Keratinocyte (primary cell): ENCODE results near the gene ARSB. TPM values are rescaled to one million over a fixed set of nuclear protein-coding genes. Genes with fewer than 3 reads are reported as not detected.

Experiments
- DNase-seq: peaks from one replicate; pipeline ENCODE4 v3.0.0-alpha.2; 2011; ENCODE audit warnings: low read depth, missing footprints, low spot score
- FAIRE-seq: peaks from 2 replicates; lab custom pipeline; 2011; peaks lifted over from hg19 to GRCh38; lab: Jason Lieb, UNC
- H2AFZ ChIP-seq: 2 replicates; pipeline ENCODE4 v1.6.0; 2012; ENCODE audit warnings: low read length, control low read depth, inconsistent platforms; ENCODE audit not compliant: control insufficient read depth
- H3K27ac ChIP-seq: 2 replicates; pipeline ENCODE4 v1.5.1; 2011; ENCODE audit warnings: low read length; ENCODE audit not compliant: control insufficient read depth, insufficient read depth
- H3K27me3 ChIP-seq: 3 replicates; pipeline ENCODE4 v1.6.0; 2011; ENCODE audit warnings: low read length; ENCODE audit not compliant: control insufficient read depth, insufficient read depth; ENCODE audit errors: extremely low read depth
- H3K36me3 ChIP-seq, 2 experiments: 2 replicates in 1 of 2; 3 replicates in 1 of 2; pipeline ENCODE4 v1.5.1; 2011; ENCODE audit warnings: low read length in 2 of 2, mild to moderate bottlenecking in 1 of 2; ENCODE audit not compliant: control insufficient read depth in 2 of 2, insufficient read depth in 2 of 2; ENCODE audit errors: extremely low read depth in 1 of 2
- H3K4me1 ChIP-seq: 3 replicates; pipeline ENCODE4 v1.5.1; 2011; ENCODE audit warnings: low read length; ENCODE audit not compliant: control insufficient read depth, insufficient read depth; ENCODE audit errors: extremely low read depth
- H3K4me2 ChIP-seq: 3 replicates; pipeline ENCODE4 v1.6.0; 2011; ENCODE audit warnings: low read depth, low read length; ENCODE audit not compliant: control insufficient read depth, insufficient read depth; ENCODE audit errors: extremely low read depth
- H3K4me3 ChIP-seq, 3 experiments: fragments of 200-600 bp in 1 of 3; sonication (generic) in 1 of 3; 2 replicates in 2 of 3; 3 replicates in 1 of 3; pipeline ENCODE4 v1.5.1; 2011 to 2016; ENCODE audit warnings: low read length in 3 of 3, mild to moderate bottlenecking in 3 of 3, control low read depth in 2 of 3, inconsistent platforms in 1 of 3, low read depth in 1 of 3, mixed read lengths in 1 of 3, mixed run types in 1 of 3, moderate library complexity in 1 of 3; ENCODE audit not compliant: control insufficient read depth in 2 of 3, insufficient read depth in 2 of 3; ENCODE audit errors: extremely low read depth in 1 of 3
- H3K79me2 ChIP-seq: 2 replicates; pipeline ENCODE4 v1.6.0; 2012; ENCODE audit warnings: low read length; ENCODE audit not compliant: control insufficient read depth, insufficient read depth
- H3K9ac ChIP-seq: 3 replicates; pipeline ENCODE4 v1.6.0; 2011; ENCODE audit warnings: low read length; ENCODE audit not compliant: control insufficient read depth, insufficient read depth; ENCODE audit errors: extremely low read depth
- H3K9me1 ChIP-seq: 3 replicates; pipeline ENCODE4 v1.6.0; 2011; ENCODE audit warnings: low read length; ENCODE audit not compliant: control insufficient read depth, insufficient read depth; ENCODE audit errors: extremely low read depth
- H3K9me3 ChIP-seq: 2 replicates; pipeline ENCODE4 v1.5.1; 2012; ENCODE audit warnings: low read depth, low read length; ENCODE audit not compliant: control insufficient read depth
- H4K20me1 ChIP-seq: 3 replicates; pipeline ENCODE4 v1.6.0; 2011; ENCODE audit warnings: low read length; ENCODE audit not compliant: control insufficient read depth, insufficient read depth; ENCODE audit errors: extremely low read depth
- CTCF ChIP-seq, 3 experiments: IDR thresholded peaks in 1 of 3; conservative IDR thresholded peaks in 1 of 3; optimal IDR thresholded peaks in 1 of 3; 2 replicates in 2 of 3; 3 replicates in 1 of 3; pipeline versions ENCODE3 to v1.5.1; 2011; ENCODE audit warnings: low read length in 3 of 3, mild to moderate bottlenecking in 3 of 3, moderate library complexity in 2 of 3, control low read depth in 1 of 3, inconsistent platforms in 1 of 3; ENCODE audit not compliant: insufficient read depth in 2 of 3; ENCODE audit errors: extremely low read depth in 1 of 3
- EZH2 ChIP-seq: IDR thresholded peaks from one replicate; pipeline ENCODE4 v1.6.1; 2012; ENCODE audit warnings: inconsistent platforms, mild to moderate bottlenecking, low read length, moderate library complexity
- dilution Hi-C: fragments of 300-500 bp; cut with MboI; formaldehyde crosslinking; loops from one replicate; pipeline ENCODE4 v1.7.0; 2020; ENCODE audit warnings: low sequenced_read_pairs; ENCODE audit not compliant: extremely low pct_ligation_motif_present
- polyA plus RNA-seq, 5 experiments: library from polyadenylated mRNA; depleted of rRNA in 3 of 5; stranded (reverse) in 3 of 5; stranded (forward) in 1 of 5; unstranded in 1 of 5; fragments of >200 nt; gene quantifications; 1 replicate in 1 of 5; 2 replicates in 3 of 5; 3 replicates in 1 of 5; pipeline versions ENCODE4 v1.2.1 to v1.2.3, GENCODE V29; 2011 to 2012; ENCODE audit warnings: missing spikeins in 2 of 5, low read depth in 1 of 5, low replicate concordance in 1 of 5

Gene ARSB
- polyA plus RNA-seq, 1 donor (not counting 4 experiments of a cell fraction or from before 2014, with no cell fraction given) = 4.5 TPM

GRCh38 chr5:79032031-79032695 lies 47.1 kb upstream of the ARSB start:
- no peak overlapping the region for H3K9ac ChIP-seq
- H3K4me2 ChIP-seq = no peak overlapping the region
- no peaks in the 10 kb centered on the region for H3K36me3 ChIP-seq
- dilution Hi-C loops = no loop called here
- H3K4me3 ChIP-seq = no peak overlapping the region
- no peaks in the 10 kb centered on the region for H3K4me1 ChIP-seq
- H3K27ac ChIP-seq = no peak overlapping the region
- DNase-seq = no peak
- H3K27me3 ChIP-seq = no peaks in the 10 kb centered on the region
- no peak for TF ChIP-seq EZH2
- TF ChIP-seq CTCF (optimal IDR thresholded peaks at IDR 0.05 in 1 of 3, IDR thresholded peaks at IDR 0.05 in 1 of 3, conservative IDR thresholded peaks at IDR 0.05 in 1 of 3; ENCODE audit: extremely low read depth in 1 of 3, insufficient read depth in 2 of 3, low read length in 3 of 3) = no peak
- no peak for FAIRE-seq
- H3K9me3 ChIP-seq = no peaks in the 10 kb centered on the region
- no peaks in the 10 kb centered on the region for H3K9me1 ChIP-seq
- no peak overlapping the region for H2AFZ ChIP-seq
- no peaks in the 10 kb centered on the region for H4K20me1 ChIP-seq
- H3K79me2 ChIP-seq = no peaks in the 10 kb centered on the region

- dilution Hi-C loops = no loop called here
- Histone ChIP-seq H3K4me2 (no peak overlapping the region), H3K4me3 (no peak overlapping the region), H3K36me3 (no peaks in the 10 kb centered on the region), H3K9me3 (no peaks in the 10 kb centered on the region), H3K9me1 (no peaks in the 10 kb centered on the region), H3K27me3 (peaks cover 3% of the 10 kb centered on the region), H2AFZ (no peak overlapping the region), H3K27ac (no peak overlapping the region), H4K20me1 (no peaks in the 10 kb centered on the region), H3K9ac (no peak overlapping the region), H3K79me2 (no peaks in the 10 kb centered on the region), H3K4me1 (no peaks in the 10 kb centered on the region)
- TF ChIP-seq EZH2 (no peak), CTCF (optimal IDR thresholded peaks at IDR 0.05 in 1 of 3, IDR thresholded peaks at IDR 0.05 in 1 of 3, conservative IDR thresholded peaks at IDR 0.05 in 1 of 3; ENCODE audit: extremely low read depth in 1 of 3, insufficient read depth in 2 of 3, low read length in 3 of 3) (no peak)
- DNase-seq (no peak), FAIRE-seq (no peak)
Measured at GRCh38 chr5:79031485-79031867, 46.4 kb upstream of the ARSB start.
